MCF 10A (cell line): ENCODE measurements around the gene RHOV. TPM values are rescaled to one million over a fixed set of nuclear protein-coding genes. Genes with fewer than 3 reads are reported as not detected.

Source experiments
- BruUV-seq: library from RNA; stranded (reverse); fragments of 400-500 nt; replicated peaks from 2 replicates; lab custom pipeline; 2021; lab: Mats Ljungman, UMichigan
- CTCF ChIA-PET: fragments of 300-600 bp; sonication (Branson Sonifier 250); formaldehyde crosslinking; extraction: SDS; loops from one replicate; lab custom pipeline; 2021; ENCODE audit warnings: antibody characterized with exemption, inconsistent platforms; lab: Yijun Ruan, JAX
- POLR2A ChIA-PET: fragments of 300-600, 350-650 bp; sonication (Branson Sonifier 250); formaldehyde crosslinking; extraction: SDS; loops from one replicate; lab custom pipeline; 2020; ENCODE audit warnings: antibody characterized with exemption, inconsistent platforms; lab: Yijun Ruan, JAX
- DNase-seq: peaks from one replicate; pipeline ENCODE4 v3.0.0-alpha.2; 2018; ENCODE audit not compliant: unreplicated experiment
- H3K27ac Mint-ChIP-seq: one replicate; pipeline ENCODE4 v1.8.0; 2022; ENCODE audit warnings: mild to moderate bottlenecking, low read depth, mixed read lengths; ENCODE audit not compliant: unreplicated experiment
- H3K27me3 Mint-ChIP-seq: one replicate; pipeline ENCODE4 v1.8.0; 2022; ENCODE audit warnings: mixed read lengths; ENCODE audit not compliant: insufficient read depth, unreplicated experiment
- H3K36me3 Mint-ChIP-seq: one replicate; pipeline ENCODE4 v1.8.0; 2022; ENCODE audit warnings: mild to moderate bottlenecking, moderate library complexity, mixed read lengths; ENCODE audit not compliant: insufficient read depth, unreplicated experiment
- H3K4me1 Mint-ChIP-seq: one replicate; pipeline ENCODE4 v1.8.0; 2022; ENCODE audit warnings: mixed read lengths; ENCODE audit not compliant: insufficient read depth, unreplicated experiment
- H3K4me3 Mint-ChIP-seq: one replicate; pipeline ENCODE4 v1.8.0; 2022; ENCODE audit warnings: mild to moderate bottlenecking, moderate library complexity, mixed read lengths; ENCODE audit not compliant: unreplicated experiment
- H3K9me3 Mint-ChIP-seq: one replicate; pipeline ENCODE4 v1.8.0; 2022; ENCODE audit warnings: mixed read lengths; ENCODE audit not compliant: unreplicated experiment
- intact Hi-C: fragments of 100-400 bp; cut with micrococcal nuclease; formaldehyde crosslinking; loops from 2 replicates; pipeline ENCODE4 v1.14.1; 2022
- total RNA-seq: library from RNA; stranded (reverse); gene quantifications from 2 replicates; pipeline ENCODE4 v1.2.3, GENCODE V29; 2022
- TF ChIP-seq, protein P1 (sequence below): fragments of 200-600 bp; IDR thresholded peaks from one replicate; pipeline ENCODE4 v1.8.0; 2022; ENCODE audit warnings: antibody characterized with exemption, mild to moderate bottlenecking; ENCODE audit not compliant: unreplicated experiment

The RHOV gene
- total RNA-seq, 1 experiment from 2014 or later, result 1.7 TPM

DNA sequence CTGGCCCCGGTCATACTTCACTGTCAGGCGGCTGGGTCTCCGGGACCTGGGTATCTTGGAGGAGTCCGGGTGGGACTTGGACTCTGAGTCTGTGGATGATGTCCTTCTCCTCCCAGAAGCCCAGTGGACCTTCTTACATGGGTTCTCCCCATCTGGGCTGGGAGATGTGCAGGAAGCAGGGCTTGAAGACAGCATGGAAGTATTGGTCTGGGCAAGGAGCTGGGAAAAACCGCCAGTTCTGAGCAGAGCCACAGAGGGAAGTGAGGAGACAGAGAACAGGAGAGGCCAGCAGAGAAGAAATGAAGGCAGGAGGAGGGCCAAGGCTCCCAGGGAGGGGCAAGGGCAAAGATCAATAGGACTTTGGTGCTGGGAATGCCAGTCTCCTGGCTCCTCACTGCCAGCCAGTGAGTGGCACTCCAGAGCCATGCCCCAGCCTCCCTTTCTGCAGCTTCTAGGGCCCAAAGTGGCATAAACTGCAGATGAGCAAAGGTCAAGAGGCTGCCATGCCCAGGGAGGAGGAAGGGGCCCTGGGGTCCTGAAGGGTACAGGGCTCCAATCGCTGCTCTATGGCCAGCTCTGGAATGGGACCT, 45.5 kb downstream of the RHOV start, which contains the start of gene PPP1R14D:
PPP1R14D (minus strand) TSS at position 262 of the 590 bp plus-strand sequence; CDS start at position 195, 67 bp downstream.
- no peak within 1 kb of the TSS for H3K27ac Mint-ChIP-seq
- H3K9me3 Mint-ChIP-seq, result no peaks in the 10 kb centered on the region
- CTCF ChIA-PET, result interaction anchor here (0.9 to 1.1 kb wide), 2 partner anchors 26 to 29 kb away, joined by 3 to 4 read pairs; no protein-coding TSS in a partner anchor
- POLR2A ChIA-PET, result interaction anchor here (0.7 to 1.2 kb wide), 3 partner anchors 10 to 38 kb away, joined by 3 to 5 read pairs (median 4); no protein-coding TSS in a partner anchor
- no peaks in the 10 kb centered on the region for H3K27me3 Mint-ChIP-seq
- H3K36me3 Mint-ChIP-seq, result no peaks in the 10 kb centered on the region
- no peak within 1 kb of the TSS for H3K4me3 Mint-ChIP-seq
- peaks cover 3% of the 10 kb centered on the region for H3K4me1 Mint-ChIP-seq
- TF ChIP-seq, protein P1, sequence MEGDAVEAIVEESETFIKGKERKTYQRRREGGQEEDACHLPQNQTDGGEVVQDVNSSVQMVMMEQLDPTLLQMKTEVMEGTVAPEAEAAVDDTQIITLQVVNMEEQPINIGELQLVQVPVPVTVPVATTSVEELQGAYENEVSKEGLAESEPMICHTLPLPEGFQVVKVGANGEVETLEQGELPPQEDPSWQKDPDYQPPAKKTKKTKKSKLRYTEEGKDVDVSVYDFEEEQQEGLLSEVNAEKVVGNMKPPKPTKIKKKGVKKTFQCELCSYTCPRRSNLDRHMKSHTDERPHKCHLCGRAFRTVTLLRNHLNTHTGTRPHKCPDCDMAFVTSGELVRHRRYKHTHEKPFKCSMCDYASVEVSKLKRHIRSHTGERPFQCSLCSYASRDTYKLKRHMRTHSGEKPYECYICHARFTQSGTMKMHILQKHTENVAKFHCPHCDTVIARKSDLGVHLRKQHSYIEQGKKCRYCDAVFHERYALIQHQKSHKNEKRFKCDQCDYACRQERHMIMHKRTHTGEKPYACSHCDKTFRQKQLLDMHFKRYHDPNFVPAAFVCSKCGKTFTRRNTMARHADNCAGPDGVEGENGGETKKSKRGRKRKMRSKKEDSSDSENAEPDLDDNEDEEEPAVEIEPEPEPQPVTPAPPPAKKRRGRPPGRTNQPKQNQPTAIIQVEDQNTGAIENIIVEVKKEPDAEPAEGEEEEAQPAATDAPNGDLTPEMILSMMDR, result no peak
- no TSS peak for BruUV-seq
- intact Hi-C loops, result no loop called here
- no peak for DNase-seq

DNA sequence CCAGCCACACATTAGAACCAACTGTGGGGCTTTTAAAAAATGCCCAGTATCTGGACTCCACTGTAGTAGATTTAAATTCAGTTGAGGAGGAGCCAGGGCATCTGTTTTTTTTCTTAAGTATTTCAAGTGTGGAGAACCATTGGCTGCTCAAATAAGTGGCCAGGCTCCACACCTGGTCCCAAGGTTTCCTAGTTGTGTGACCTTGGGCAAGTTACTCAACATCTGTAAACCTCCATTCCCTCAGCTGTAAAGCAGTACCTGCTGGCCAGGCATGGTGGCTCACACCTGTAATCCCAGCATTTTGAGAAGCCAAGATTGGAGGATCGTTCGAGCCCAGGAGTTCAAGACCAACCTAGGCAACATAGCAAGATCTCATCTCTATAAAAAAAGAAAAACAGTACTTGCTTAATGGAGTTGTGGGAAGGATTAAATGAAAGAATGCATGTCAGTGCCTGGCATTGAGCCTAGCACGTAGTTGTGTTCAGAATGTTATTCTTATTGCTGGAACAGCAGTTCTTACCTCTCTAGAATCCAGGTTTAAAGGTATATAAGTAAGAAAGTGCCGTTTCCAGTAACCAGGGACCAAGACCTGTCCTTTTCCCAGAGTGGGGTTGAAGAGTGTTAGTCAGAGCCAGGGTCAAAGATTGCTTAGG, 47.5 kb downstream of the RHOV start:
- ChIA-PET CTCF (interaction anchor here (1.2 kb wide), 1 partner anchor 31 kb away, joined by 3 read pairs; no protein-coding TSS in a partner anchor), POLR2A (no interaction called here)
- Mint-ChIP-seq H3K27ac (no peak overlapping the region), H3K27me3 (no peaks in the 10 kb centered on the region), H3K9me3 (no peaks in the 10 kb centered on the region), H3K4me3 (no peak overlapping the region), H3K36me3 (no peaks in the 10 kb centered on the region), H3K4me1 (peaks cover 3% of the 10 kb centered on the region)
- intact Hi-C loops, result no loop called here
- DNase-seq, result no peak
- TF ChIP-seq, protein P1, result no peak
- BruUV-seq, result no TSS peak

DNA sequence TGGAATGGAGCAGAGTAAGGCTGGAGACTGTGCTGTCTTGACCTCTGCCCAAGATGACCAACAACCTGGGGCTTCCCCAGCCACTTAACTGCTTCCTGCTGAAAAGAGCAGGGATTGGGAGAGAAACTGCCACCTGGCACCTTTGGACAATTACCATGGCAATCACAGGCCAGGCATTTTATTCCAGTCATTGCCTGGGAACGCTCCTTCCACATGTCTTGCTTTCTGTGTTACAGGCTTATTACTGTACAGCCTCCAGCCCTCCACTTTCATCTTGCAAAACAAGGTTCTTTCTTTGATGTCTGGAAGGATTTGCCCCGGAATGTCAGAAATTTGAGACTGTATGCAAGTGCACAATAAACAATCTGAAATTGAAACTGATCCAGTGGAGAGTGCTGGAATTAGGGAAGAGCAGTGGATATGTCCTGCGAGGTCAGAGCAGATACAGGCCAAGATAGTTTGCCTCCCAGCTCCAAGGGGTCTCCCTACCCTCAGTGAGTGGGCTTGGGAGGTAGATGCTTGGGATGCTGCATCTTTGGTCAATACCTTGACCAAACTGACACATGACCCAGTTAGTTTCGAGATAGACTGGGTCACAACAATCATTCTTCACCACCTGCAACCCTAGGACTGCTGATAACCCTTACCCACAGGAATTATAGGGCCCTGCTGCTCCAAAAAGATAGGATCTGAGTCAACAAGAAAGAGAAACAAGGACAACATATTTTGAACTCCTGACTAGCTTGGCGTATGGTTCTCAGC, 48.2 kb downstream of the RHOV start:
- ChIA-PET POLR2A (no interaction called here), CTCF (interaction anchor here (0.8 to 1.2 kb wide), 2 partner anchors 31 to 48 kb away, joined by 3 read pairs; no protein-coding TSS in a partner anchor)
- TF ChIP-seq, protein P1, result no peak
- BruUV-seq, result no TSS peak
- H3K27ac Mint-ChIP-seq, result no peak overlapping the region
- H3K4me1 Mint-ChIP-seq, result peaks cover 3% of the 10 kb centered on the region
- no peak overlapping the region for H3K4me3 Mint-ChIP-seq
- H3K36me3 Mint-ChIP-seq, result no peaks in the 10 kb centered on the region
- H3K27me3 Mint-ChIP-seq, result no peaks in the 10 kb centered on the region
- H3K9me3 Mint-ChIP-seq, result no peaks in the 10 kb centered on the region
- DNase-seq, result peak; percentile 55
- intact Hi-C loops, result no loop called here
